Inferior parietal cortex (tissue), 1 donor: ENCODE data around the gene ADM2.

Experiments used
- DNase-seq: peaks from one replicate; pipeline ENCODE4 v3.0.0-alpha.2; 2016; ENCODE audit errors: extremely low spot score

The ADM2 gene

DNA sequence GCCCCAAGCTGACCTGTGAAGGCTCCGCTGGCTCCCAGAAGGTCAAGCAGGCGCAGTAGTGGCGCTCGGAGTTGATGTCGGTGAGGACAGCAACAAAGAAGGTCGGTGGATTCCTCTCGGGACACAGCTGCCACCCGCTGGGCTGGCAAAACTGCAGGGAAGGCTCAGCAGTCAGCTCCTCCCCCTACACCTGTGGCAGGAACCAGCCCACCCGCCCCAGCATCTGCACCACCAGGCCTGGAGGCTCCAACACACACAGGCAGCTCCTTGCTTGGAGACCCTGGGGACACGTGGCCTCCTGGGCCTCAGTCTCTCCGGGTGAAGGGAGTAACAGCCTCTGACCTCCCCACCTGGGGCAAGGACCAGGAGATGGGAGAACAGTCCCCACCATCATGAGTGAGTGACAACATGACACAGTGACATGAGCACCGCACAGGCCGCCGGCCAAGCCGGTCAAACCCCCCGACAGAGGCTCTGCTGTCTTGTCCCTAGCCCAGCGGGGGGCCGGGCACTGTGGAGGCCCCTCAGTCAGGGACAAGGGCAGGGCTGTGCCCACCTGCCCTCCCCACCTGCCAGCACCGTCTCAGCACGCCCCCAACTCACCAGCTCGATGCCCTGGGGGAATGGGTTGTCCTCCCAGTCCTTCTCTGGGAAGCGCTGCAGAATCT, 13.4 kb upstream of the ADM2 start:
- DNase-seq = no peak

DNA sequence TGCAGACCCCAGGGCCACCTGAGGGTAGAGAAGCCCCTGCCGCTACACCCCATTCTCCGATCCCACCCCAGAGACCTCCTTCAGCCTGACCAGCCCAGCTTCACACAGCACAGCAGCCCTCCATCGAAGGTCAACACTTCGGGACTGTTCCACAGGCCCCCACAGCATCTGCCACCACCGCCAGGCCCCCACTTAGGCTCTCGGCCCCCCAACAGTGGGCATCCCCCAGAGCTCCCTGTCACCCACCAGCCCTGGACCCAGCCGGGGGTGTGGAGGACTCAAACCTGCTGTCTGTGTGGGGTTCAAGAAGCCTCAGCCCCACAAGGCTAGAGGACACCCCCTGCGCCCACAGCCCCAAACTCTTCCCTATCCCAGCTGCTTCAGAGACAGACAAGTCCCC, 12.7 kb upstream of the ADM2 start:
- no peak for DNase-seq

- no peak for DNase-seq
These were observed 11.7 kb upstream of the ADM2 start for GRCh38 chr22:50469377-50470305.

- DNase-seq = no peak
These were observed 10.9 kb upstream of the ADM2 start for GRCh38 chr22:50470491-50470890.

- DNase-seq = peak; percentile 48
These were observed 10.0 kb upstream of the ADM2 start for GRCh38 chr22:50471197-50471847.

DNA sequence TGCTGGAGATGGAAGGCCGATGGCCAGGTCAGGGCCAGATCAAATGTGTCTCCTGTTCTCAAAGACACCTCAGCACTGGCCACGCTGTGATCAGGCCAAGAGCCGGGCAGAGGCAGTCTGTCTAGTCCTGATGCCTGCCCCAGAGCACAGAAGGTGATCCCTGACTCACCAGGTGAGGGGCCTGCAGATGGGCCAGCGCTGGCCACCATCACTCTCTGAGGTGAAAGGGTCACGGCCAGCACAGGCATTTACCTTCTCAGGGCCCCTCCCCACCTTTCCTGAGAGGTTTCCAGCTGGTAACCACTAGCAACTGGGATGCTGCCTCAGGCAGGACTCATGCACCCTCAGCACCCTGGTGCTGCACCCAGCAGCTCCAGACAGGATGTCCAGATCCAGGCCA, 9.4 kb upstream of the ADM2 start:
- no peak for DNase-seq

GRCh38 chr22:50473088-50473487, 8.3 kb upstream of the ADM2 start:
- no peak for DNase-seq

- no peak for DNase-seq
These were observed 7.3 kb upstream of the ADM2 start for GRCh38 chr22:50473855-50474671.

GRCh38 chr22:50474710-50475651, 6.4 kb upstream of the ADM2 start, which contains the start of gene SBF1:
TSS of gene SBF1 (minus strand) at chr22:50475035. CDS start at chr22:50474840, 195 bp downstream.
- DNase-seq = peak; percentile 86

DNA sequence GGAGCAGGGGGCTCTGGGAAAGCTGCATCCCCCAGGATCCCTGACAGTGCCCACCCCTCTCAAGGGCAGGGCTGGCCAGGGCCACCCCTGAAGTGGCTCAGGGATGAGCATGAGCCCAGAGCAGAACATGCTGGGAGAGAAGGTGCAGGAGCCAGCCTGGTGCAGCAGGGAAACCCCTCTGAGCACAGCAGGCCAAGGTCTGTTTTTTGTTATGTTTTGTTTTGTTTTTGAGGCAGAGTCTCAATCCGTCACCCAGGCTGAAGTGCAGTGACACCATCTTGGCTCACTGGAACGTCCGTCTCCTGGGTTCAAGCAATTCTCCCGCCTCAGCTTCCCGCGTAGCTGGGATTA, 5.7 kb upstream of the ADM2 start:
- DNase-seq = no peak

- DNase-seq = no peak
These were observed 4.5 kb upstream of the ADM2 start for GRCh38 chr22:50476868-50477267.

GRCh38 chr22:50477923-50478322, 3.4 kb upstream of the ADM2 start:
- DNase-seq = no peak

GRCh38 chr22:50479721-50480120, 1.6 kb upstream of the ADM2 start:
- DNase-seq = no peak

DNA sequence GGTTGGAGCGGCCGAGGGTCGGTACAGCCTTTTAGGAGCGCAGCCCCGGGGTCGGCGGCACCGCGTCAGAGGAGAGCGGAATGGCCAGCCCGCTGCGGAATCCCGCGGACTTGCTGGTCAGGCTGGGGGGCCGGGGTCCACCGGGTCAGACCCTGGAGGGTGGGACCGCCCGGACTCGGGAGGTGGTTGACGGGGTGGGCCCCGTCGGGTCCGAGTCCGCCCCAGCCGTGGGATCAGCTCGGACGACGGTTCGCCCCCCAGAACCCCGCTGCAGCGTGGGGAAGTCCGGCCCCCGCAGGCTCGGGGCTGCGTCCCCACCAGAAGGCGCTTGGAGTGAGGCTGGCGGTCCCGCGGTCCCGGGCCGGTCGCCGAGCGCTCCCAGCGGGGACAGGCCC, 301 bp upstream of the ADM2 start:
- DNase-seq = no peak

DNA sequence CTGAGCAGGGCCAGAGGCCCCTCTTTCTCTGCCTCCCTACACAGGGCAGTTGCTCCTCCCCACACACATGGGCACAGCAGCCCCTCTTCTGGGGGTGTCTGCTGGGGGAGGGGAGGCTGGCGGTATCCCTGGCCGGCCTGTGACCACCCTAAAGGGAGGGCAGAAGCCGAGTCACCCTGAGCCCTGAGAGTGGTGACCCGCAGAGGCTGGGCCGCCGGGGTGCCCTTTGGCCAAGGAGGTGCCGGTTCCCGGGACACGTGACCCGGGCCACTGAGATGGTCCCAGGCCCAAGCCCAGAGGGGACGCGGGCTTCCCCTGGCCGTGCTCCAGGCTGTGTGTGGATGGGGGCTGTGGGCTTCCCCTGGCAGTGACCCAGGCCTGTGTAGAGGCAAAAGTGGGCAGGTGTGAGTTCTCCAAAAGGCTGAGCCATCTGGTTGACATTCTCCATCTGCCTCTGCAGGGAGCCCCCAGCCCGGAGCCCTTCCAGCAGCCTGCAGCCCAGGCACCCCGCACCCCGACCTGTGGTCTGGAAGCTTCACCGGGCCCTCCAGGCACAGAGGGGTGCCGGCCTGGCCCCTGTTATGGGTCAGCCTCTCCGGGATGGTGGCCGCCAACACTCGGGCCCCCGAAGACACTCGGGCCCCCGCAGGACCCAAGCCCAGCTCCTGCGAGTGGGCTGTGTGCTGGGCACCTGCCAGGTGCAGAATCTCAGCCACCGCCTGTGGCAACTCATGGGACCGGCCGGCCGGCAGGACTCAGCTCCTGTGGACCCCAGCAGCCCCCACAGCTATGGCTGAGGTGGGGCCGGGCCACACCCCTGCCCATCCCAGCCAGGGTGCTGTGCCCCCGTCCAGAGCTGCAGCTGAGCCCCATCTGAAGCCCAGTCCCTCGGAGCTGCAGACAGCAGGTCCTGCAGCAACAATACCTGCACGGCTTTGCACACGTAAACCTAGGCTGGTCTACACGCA, 1.0 kb downstream of the ADM2 start:
- DNase-seq = no peak

DNA sequence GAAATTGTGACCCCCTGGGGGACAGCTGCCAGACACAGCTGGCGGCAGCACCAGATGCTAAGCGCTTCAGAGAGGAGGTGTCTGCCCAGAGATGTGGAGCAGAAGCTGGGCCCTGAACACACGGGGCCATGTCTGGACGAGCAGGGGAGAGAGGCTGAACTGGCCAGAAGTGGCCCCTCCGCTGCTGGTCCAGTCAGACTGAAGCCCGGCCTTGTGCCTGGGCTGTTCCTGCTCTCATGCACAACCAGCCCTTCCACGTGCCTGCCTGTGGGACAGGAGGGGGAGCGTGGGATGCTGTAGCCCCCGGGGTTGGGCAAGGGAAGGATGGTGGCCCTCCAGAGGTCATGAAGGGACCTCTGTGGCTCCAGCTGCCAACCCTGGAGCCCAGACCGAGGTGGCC, 1.8 kb downstream of the ADM2 start:
- DNase-seq = no peak

- DNase-seq = no peak
These were observed 2.2 kb downstream of the ADM2 start for GRCh38 chr22:50483556-50483955.

DNA sequence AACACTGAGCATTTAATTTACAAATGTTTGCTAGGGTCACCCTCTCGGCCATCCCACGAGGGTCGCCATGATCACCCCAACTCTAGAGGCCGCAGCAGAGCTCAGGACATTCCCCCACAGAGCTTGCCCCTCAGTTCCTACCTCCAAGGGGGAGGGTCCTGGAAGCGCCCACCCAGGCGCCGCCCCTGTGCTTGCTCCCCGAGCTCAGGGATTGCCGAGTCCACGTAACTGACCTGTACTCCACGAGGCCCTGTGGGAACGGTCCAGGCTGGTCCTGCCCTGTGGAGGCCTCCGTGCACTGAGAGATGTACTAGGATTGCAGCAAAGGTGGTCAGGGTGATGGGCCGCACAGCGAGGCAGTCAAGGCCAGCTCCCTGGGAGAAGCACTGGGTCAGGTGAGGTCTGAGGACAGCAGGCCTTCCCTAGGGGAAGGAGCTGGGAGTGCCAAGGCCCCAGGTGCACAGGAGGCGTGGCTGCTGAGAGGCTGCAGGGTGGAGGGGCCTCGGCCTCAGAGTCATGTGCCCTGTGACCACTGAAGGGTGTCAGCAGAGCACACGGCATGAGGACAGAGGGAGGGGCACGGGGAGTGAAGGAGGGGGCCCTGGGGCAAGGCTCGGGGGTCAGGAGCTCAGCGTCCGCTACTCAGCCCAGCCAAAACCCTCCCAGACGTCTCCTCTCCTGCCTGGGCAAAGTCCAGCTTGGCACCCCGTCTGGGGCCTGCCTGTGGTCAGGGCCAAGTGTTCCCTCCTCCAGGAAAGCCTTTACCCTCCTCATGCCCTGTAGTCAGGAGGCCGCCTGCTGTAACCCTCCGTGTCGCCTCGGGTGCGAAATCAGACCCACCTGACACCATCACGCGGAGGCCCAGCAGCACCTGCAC, 2.9 kb downstream of the ADM2 start:
- DNase-seq = no peak
